Measurements from ENCODE around the gene ARSG.
A peak's percentile ranks its signal among the peaks of the same experiment; 100 is the strongest.
"Not testable (repeated sequence)": the region's sequence is repeated elsewhere in the genome, so short reads cannot be mapped to it uniquely, and the experiment has no call there.

Gene ARSG

GRCh38 chr17:68306819-68307218 is 15.5 kb downstream of the ARSG start:
- DNase-seq (ENCODE audit: low read depth) = no peak

- no peak for DNase-seq (ENCODE audit: low read depth)
Observed at GRCh38 chr17:68307443-68307842, 16.1 kb downstream of the ARSG start.

GRCh38 chr17:68308486-68308885 is 17.2 kb downstream of the ARSG start:
- DNase-seq (ENCODE audit: low read depth) = not testable (repeated sequence)

- DNase-seq (ENCODE audit: low read depth) = not testable (repeated sequence)
Observed at GRCh38 chr17:68309066-68309670, 17.9 kb downstream of the ARSG start.

GRCh38 chr17:68310152-68310551 is 18.9 kb downstream of the ARSG start:
- peak; percentile 44 for DNase-seq (ENCODE audit: low read depth)

GRCh38 chr17:68314916-68315535 is 23.7 kb downstream of the ARSG start:
- no peak for DNase-seq (ENCODE audit: low read depth)

- DNase-seq (ENCODE audit: low read depth) = no peak
Observed at GRCh38 chr17:68315930-68316329, 24.6 kb downstream of the ARSG start.

GRCh38 chr17:68317458-68317857 is 26.2 kb downstream of the ARSG start:
- DNase-seq (ENCODE audit: low read depth) = no peak

GRCh38 chr17:68318103-68318991 is 27.1 kb downstream of the ARSG start:
- no peak for DNase-seq (ENCODE audit: low read depth)

GRCh38 chr17:68319410-68320162 is 28.3 kb downstream of the ARSG start:
- DNase-seq (ENCODE audit: low read depth) = no peak

GRCh38 chr17:68320311-68320865 is 29.1 kb downstream of the ARSG start:
- no peak for DNase-seq (ENCODE audit: low read depth)

- DNase-seq (ENCODE audit: low read depth) = no peak
Observed at GRCh38 chr17:68320943-68321555, 29.8 kb downstream of the ARSG start.

- DNase-seq (ENCODE audit: low read depth) = no peak
Observed at GRCh38 chr17:68321556-68321954, 30.3 kb downstream of the ARSG start.

- no peak for DNase-seq (ENCODE audit: low read depth)
Observed at GRCh38 chr17:68322630-68323029, 31.3 kb downstream of the ARSG start.

- DNase-seq (ENCODE audit: low read depth) = no peak
Observed at GRCh38 chr17:68324114-68324513, 32.8 kb downstream of the ARSG start.

- DNase-seq (ENCODE audit: low read depth) = no peak
Observed at GRCh38 chr17:68324654-68325336, 33.5 kb downstream of the ARSG start.

- no peak for DNase-seq (ENCODE audit: low read depth)
Observed at GRCh38 chr17:68325961-68326360, 34.7 kb downstream of the ARSG start.

GRCh38 chr17:68326681-68327080 is 35.4 kb downstream of the ARSG start:
- no peak for DNase-seq (ENCODE audit: low read depth)

- DNase-seq (ENCODE audit: low read depth) = no peak
Observed at GRCh38 chr17:68327823-68328557, 36.7 kb downstream of the ARSG start.

GRCh38 chr17:68328676-68329075 is 37.4 kb downstream of the ARSG start:
- no peak for DNase-seq (ENCODE audit: low read depth)
